ENCODE measurements around the gene VAV3.

The VAV3 gene

GRCh38 chr1:107648071-107648470, 316.9 kb downstream of the VAV3 start:
- H3K27ac ChIP-seq, result no peak overlapping the region
- no peak for TF ChIP-seq ZFX (IDR thresholded peaks at IDR 0.05; ENCODE audit: borderline replicate concordance)
- TF ChIP-seq, protein P1, sequence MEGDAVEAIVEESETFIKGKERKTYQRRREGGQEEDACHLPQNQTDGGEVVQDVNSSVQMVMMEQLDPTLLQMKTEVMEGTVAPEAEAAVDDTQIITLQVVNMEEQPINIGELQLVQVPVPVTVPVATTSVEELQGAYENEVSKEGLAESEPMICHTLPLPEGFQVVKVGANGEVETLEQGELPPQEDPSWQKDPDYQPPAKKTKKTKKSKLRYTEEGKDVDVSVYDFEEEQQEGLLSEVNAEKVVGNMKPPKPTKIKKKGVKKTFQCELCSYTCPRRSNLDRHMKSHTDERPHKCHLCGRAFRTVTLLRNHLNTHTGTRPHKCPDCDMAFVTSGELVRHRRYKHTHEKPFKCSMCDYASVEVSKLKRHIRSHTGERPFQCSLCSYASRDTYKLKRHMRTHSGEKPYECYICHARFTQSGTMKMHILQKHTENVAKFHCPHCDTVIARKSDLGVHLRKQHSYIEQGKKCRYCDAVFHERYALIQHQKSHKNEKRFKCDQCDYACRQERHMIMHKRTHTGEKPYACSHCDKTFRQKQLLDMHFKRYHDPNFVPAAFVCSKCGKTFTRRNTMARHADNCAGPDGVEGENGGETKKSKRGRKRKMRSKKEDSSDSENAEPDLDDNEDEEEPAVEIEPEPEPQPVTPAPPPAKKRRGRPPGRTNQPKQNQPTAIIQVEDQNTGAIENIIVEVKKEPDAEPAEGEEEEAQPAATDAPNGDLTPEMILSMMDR (IDR thresholded peaks at IDR 0.05), result no peak

DNA sequence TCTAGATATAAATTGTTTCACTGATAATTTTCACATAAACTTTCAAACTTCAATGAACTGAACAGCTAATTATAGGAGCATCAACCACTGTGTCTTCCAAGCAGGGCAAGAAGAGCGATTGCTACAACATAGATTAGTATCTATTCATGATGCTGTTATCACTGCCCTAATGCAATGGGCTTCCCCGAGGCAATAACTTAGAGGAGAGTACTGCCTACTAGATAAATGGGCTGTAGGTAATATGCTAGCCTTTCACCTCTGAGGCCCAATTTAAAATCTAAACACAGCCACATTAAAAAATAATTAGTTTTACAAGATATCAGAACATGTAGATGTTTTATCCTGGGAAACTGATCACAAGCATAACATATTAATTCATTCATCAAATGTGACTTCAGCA, 318.0 kb downstream of the VAV3 start:
- no peak overlapping the region for H3K27ac ChIP-seq
- no peak for TF ChIP-seq ZFX (IDR thresholded peaks at IDR 0.05; ENCODE audit: borderline replicate concordance)
- TF ChIP-seq, protein P1 (IDR thresholded peaks at IDR 0.05), result no peak

- H3K27ac ChIP-seq, result no peak overlapping the region
- TF ChIP-seq, protein P1 (IDR thresholded peaks at IDR 0.05), result no peak
- TF ChIP-seq ZFX (IDR thresholded peaks at IDR 0.05; ENCODE audit: borderline replicate concordance), result no peak
Observed at GRCh38 chr1:107643766-107644165, 321.2 kb downstream of the VAV3 start.

GRCh38 chr1:107640207-107640606, 324.8 kb downstream of the VAV3 start:
- H3K27ac ChIP-seq, result peak overlapping the region; percentile 73
- no peak for TF ChIP-seq ZFX (IDR thresholded peaks at IDR 0.05; ENCODE audit: borderline replicate concordance)

GRCh38 chr1:107637101-107637500, 327.9 kb downstream of the VAV3 start:
- no peak for TF ChIP-seq ZFX (IDR thresholded peaks at IDR 0.05; ENCODE audit: borderline replicate concordance)
- TF ChIP-seq, protein P1 (IDR thresholded peaks at IDR 0.05), result no peak

DNA sequence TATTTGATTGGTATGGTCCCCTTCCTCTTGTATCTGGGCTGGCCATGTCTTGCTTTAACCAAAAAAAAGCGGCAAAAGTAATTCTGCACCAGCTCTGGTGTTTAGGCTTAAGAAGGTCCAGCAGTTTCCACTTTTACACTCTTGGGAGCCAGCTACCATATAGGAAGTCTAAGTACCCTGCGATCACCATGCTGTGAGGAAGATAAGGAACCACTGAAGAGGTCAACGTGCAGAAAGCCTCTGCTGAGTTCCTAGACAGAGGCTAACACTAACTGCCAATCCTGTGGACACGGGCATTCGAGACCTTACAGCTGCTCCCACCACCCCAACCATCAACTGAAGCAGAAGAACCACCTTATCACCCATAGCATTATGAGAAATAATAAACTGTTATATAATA, 331.4 kb downstream of the VAV3 start:
- TF ChIP-seq, protein P1 (IDR thresholded peaks at IDR 0.05), result no peak
- TF ChIP-seq ZFX (IDR thresholded peaks at IDR 0.05; ENCODE audit: borderline replicate concordance), result no peak
- no peak overlapping the region for H3K27ac ChIP-seq

More at GRCh38 chr1:107637101-107637500, 327.9 kb downstream of the VAV3 start:
- H3K27ac ChIP-seq, result no peak overlapping the region

- H3K27ac ChIP-seq, result peak overlapping the region; percentile 69
- no peak for TF ChIP-seq ZFX (IDR thresholded peaks at IDR 0.05; ENCODE audit: borderline replicate concordance)
- TF ChIP-seq, protein P1 (IDR thresholded peaks at IDR 0.05), result no peak
Observed at GRCh38 chr1:107626073-107626796, 338.7 kb downstream of the VAV3 start.

All from 22Rv1 (cell line).